HG03457 (cell line): ENCODE measurements around the gene CGGBP1.
A peak's percentile ranks its signal among the peaks of the same experiment; 100 is the strongest.

ENCODE experiments used
- ATAC-seq: cut with Tn5 transposase; IDR thresholded peaks from one replicate; pipeline ENCODE4 v1.9.1; 2021; ENCODE audit warnings: moderate number of reproducible peaks; ENCODE audit not compliant: unreplicated experiment

The CGGBP1 gene

GRCh38 chr3:88058581-88059379 lies at the start of gene CGGBP1, which contains the start of gene ZNF654:
Gene CGGBP1, minus strand, starts transcription at chr3:88059005. Its CDS starts 3,029 bp downstream, at chr3:88055976.
Gene ZNF654, plus strand, starts transcription at chr3:88059255. Its CDS starts 65 bp downstream, at chr3:88059320.
- ATAC-seq: peak; percentile 95

- no peak for ATAC-seq
Observed at GRCh38 chr3:88105325-88105724, 46.5 kb upstream of the CGGBP1 start.

GRCh38 chr3:88101142-88101541 lies 42.3 kb upstream of the CGGBP1 start:
- peak; percentile 91 for ATAC-seq

- ATAC-seq: no peak
Observed at GRCh38 chr3:88093266-88093665, 34.5 kb upstream of the CGGBP1 start.

GRCh38 chr3:88092270-88092669 lies 33.5 kb upstream of the CGGBP1 start:
- no peak for ATAC-seq

- ATAC-seq: no peak
Observed at GRCh38 chr3:88090681-88091080, 31.9 kb upstream of the CGGBP1 start.

- ATAC-seq: no peak
Observed at GRCh38 chr3:88084097-88084501, 25.3 kb upstream of the CGGBP1 start.

- ATAC-seq: no peak
Observed at GRCh38 chr3:88082854-88083253, 24.0 kb upstream of the CGGBP1 start.

GRCh38 chr3:88078932-88079331 lies 20.1 kb upstream of the CGGBP1 start:
- no peak for ATAC-seq

GRCh38 chr3:88076712-88077111 lies 17.9 kb upstream of the CGGBP1 start:
- no peak for ATAC-seq

- ATAC-seq: no peak
Observed at GRCh38 chr3:88075497-88075896, 16.7 kb upstream of the CGGBP1 start.

GRCh38 chr3:88075072-88075471 lies 16.3 kb upstream of the CGGBP1 start:
- ATAC-seq: no peak

GRCh38 chr3:88061746-88062145 lies 2.9 kb upstream of the CGGBP1 start:
- ATAC-seq: no peak

GRCh38 chr3:88059380-88060170 lies 770 bp upstream of the CGGBP1 start:
- peak; percentile 0 for ATAC-seq

GRCh38 chr3:88058306-88058580 lies 562 bp downstream of the CGGBP1 start:
- ATAC-seq: no peak

GRCh38 chr3:88057630-88058305 lies 1.0 kb downstream of the CGGBP1 start:
- no peak for ATAC-seq

- ATAC-seq: no peak
Observed at GRCh38 chr3:88046766-88047165, 12.0 kb downstream of the CGGBP1 start.

- ATAC-seq: no peak
Observed at GRCh38 chr3:88044411-88044810, 14.4 kb downstream of the CGGBP1 start.

GRCh38 chr3:88041005-88041404 lies 17.8 kb downstream of the CGGBP1 start:
- ATAC-seq: no peak

GRCh38 chr3:88040529-88040928 lies 18.3 kb downstream of the CGGBP1 start:
- no peak for ATAC-seq

- no peak for ATAC-seq
Observed at GRCh38 chr3:88038566-88038965, 20.2 kb downstream of the CGGBP1 start.

- no peak for ATAC-seq
Observed at GRCh38 chr3:88036221-88036620, 22.6 kb downstream of the CGGBP1 start.
